ENCODE results near the gene COLEC12. TPM values are rescaled to one million over a fixed set of nuclear protein-coding genes. Genes with fewer than 3 reads are reported as not detected.
"Not testable (repeated sequence)": the region's sequence is repeated elsewhere in the genome, so short reads cannot be mapped to it uniquely, and the experiment has no call there.

COLEC12 gene
- total RNA-seq, 1 donor from 2014 or later: not detected

- intact Hi-C loops (cut with micrococcal nuclease): no loop called here
Observed at GRCh38 chr18:294566-294965, 205.9 kb downstream of the COLEC12 start.

GRCh38 chr18:293536-293935 lies 207.0 kb downstream of the COLEC12 start:
- intact Hi-C loops (cut with micrococcal nuclease): no loop called here

GRCh38 chr18:292271-292670 lies 208.2 kb downstream of the COLEC12 start:
- intact Hi-C loops (cut with micrococcal nuclease): no loop called here

GRCh38 chr18:289970-290369 lies 210.5 kb downstream of the COLEC12 start:
- intact Hi-C loops (cut with micrococcal nuclease): not testable (repeated sequence)

- intact Hi-C loops (cut with micrococcal nuclease): no loop called here
Observed at GRCh38 chr18:289026-289425, 211.5 kb downstream of the COLEC12 start.

GRCh38 chr18:286515-287310 lies 213.8 kb downstream of the COLEC12 start:
- intact Hi-C loops (cut with micrococcal nuclease): no loop called here

- intact Hi-C loops (cut with micrococcal nuclease): no loop called here
Observed at GRCh38 chr18:285817-286216, 214.7 kb downstream of the COLEC12 start.

GRCh38 chr18:275486-275885 lies 225.0 kb downstream of the COLEC12 start:
- intact Hi-C loops (cut with micrococcal nuclease): no loop called here

- intact Hi-C loops (cut with micrococcal nuclease): no loop called here
Observed at GRCh38 chr18:274313-274712, 226.2 kb downstream of the COLEC12 start.

- intact Hi-C loops (cut with micrococcal nuclease): no loop called here
Observed at GRCh38 chr18:273525-273924, 227.0 kb downstream of the COLEC12 start.

GRCh38 chr18:272650-273049 lies 227.9 kb downstream of the COLEC12 start:
- intact Hi-C loops (cut with micrococcal nuclease): no loop called here

- intact Hi-C loops (cut with micrococcal nuclease): loop anchor here (5.0 kb wide), 2 partner anchors 92 to 563 kb away; no protein-coding TSS in a partner anchor
Observed at GRCh38 chr18:269480-270095, 230.9 kb downstream of the COLEC12 start.

GRCh38 chr18:267688-268552 lies 232.6 kb downstream of the COLEC12 start, which contains the start of gene THOC1:
THOC1 (minus strand) TSS chr18:268047; CDS start chr18:268019, 28 bp downstream.
- intact Hi-C loops (cut with micrococcal nuclease): loop anchor here (1.0 to 5.0 kb wide), 9 partner anchors 15 to 564 kb away; partner anchors contain the start of genes TYMS and USP14

- intact Hi-C loops (cut with micrococcal nuclease): loop anchor here (1.0 to 5.0 kb wide), 4 partner anchors 15 to 565 kb away; partner anchors contain the start of gene TYMS
Observed at GRCh38 chr18:267380-267687, 233.2 kb downstream of the COLEC12 start.

Other genes starting within 250 kb of the COLEC12 start
- 51.8 and 56.4 TPM in 2 replicates for gene THOC1, start 232.7 kb downstream of the COLEC12 start, total RNA-seq
- not detected in 2 replicates for gene CETN1, start 79.7 kb upstream of the COLEC12 start, total RNA-seq
- not detected in 2 replicates for gene CLUL1, start 96.3 kb upstream of the COLEC12 start, total RNA-seq
- gene TYMS, start 157.0 kb upstream of the COLEC12 start, total RNA-seq: 213 and 224 TPM in 2 replicates
- 74.9 and 77.3 TPM in 2 replicates for gene ENOSF1, start 211.9 kb upstream of the COLEC12 start, total RNA-seq